ENCODE data around the gene CADM1.

CADM1 gene

DNA sequence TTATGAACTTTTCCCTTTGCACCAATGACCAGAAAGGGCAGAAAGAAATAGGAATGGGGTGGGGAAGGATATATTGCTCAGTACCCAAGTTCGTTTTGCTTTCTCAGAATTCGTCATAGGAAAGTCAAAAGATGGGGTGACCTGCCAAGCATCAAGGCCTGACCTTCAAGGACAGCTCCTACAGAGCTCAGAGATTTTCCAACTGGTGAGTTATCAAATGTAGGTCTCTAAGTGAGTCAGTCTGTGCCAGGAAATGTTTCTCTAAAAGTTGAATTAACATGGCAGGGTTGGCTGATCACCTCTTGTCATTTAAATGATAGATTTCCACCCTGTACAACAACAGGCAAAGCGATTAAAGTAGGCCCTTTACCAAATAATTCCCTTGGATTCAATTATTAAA, 307.2 kb downstream of the CADM1 start:
- no peak overlapping the region for H3K27ac ChIP-seq (ENCODE audit: low read length)
- H3K4me1 ChIP-seq (ENCODE audit: control insufficient read depth, insufficient read depth, low read length): peaks cover 4% of the 10 kb centered on the region
- H3K27me3 ChIP-seq (ENCODE audit: control insufficient read depth in 1 of 2, insufficient read depth in 2 of 2, low read length in 2 of 2): no peaks in the 10 kb centered on the region
- no peak overlapping the region for H3K9ac ChIP-seq (ENCODE audit: low read length in 2 of 2)
- H3K9me3 ChIP-seq (ENCODE audit: control insufficient read depth in 2 of 2, low read length in 2 of 2): no peaks in the 10 kb centered on the region
- no peaks in the 10 kb centered on the region for H3K36me3 ChIP-seq (ENCODE audit: control insufficient read depth in 2 of 2, insufficient read depth in 2 of 2, low read length in 2 of 2)
- H3K4me3 ChIP-seq (ENCODE audit: low read length in 2 of 2): no peak overlapping the region

DNA sequence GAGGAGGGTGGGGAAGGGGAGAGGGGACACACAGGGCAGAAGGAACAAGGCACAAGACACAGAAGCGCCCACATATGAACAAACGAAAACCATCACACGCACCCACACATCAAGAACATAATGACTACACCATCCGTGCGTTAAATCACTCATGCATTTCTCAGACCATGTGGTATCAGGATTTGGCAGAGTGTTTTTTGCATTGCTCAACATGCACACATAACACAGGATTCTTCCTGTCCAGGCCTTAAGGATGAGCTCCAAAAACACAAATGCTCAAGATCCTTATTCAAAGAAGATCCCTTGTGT, 309.5 kb downstream of the CADM1 start:
- peaks cover 4% of the 10 kb centered on the region for H3K4me1 ChIP-seq (ENCODE audit: control insufficient read depth, insufficient read depth, low read length)
- no peak overlapping the region for H3K27ac ChIP-seq (ENCODE audit: low read length)
- no peak overlapping the region for H3K9ac ChIP-seq (ENCODE audit: low read length in 2 of 2)
- no peaks in the 10 kb centered on the region for H3K27me3 ChIP-seq (ENCODE audit: control insufficient read depth in 1 of 2, insufficient read depth in 2 of 2, low read length in 2 of 2)
- H3K36me3 ChIP-seq (ENCODE audit: control insufficient read depth in 2 of 2, insufficient read depth in 2 of 2, low read length in 2 of 2): no peaks in the 10 kb centered on the region
- no peak overlapping the region for H3K4me3 ChIP-seq (ENCODE audit: low read length in 2 of 2)
- no peaks in the 10 kb centered on the region for H3K9me3 ChIP-seq (ENCODE audit: control insufficient read depth in 2 of 2, low read length in 2 of 2)

DNA sequence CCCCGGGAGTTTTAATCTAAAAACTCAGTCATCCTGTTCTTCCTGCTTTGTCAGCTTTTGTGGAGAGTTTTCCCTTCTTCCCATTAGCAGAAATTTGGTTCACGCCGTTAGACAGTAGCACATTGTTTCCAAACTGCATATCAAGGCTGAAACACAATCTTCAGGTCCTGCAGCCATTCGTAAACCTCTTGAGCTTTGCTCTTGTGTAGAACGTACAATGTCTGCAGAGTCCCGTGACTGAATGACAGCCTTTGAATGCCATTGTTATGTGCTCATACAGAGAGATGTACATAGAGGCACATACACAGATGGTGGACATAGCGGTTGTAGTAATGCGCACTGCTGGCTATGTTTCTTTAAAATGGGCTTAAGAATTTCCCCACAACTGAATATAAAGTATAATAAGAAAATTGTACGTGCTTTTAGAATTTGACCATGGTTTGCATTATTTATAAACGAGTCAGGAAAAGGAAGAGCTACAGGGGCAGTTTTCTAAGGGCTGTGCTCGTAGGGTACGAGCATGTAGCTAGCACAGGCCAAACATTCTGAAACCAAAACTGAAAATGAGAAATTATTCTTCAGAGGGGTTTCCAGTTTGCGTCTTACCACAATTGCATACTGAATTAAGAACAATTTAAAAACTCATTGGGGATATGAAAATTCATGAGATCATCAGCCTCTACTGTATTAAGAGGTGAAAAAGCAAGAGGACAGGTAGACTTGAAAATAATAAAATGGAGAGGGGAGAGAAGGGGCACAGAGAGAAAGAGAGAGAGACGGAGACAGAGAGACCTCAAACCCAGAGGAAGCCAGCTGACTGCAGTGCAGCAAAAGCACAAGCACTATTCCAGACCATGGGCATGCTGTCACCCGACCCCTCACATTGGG, 310.1 kb downstream of the CADM1 start:
- Histone ChIP-seq H3K9ac (ENCODE audit: low read length in 2 of 2) (no peak overlapping the region), H3K27me3 (ENCODE audit: control insufficient read depth in 1 of 2, insufficient read depth in 2 of 2, low read length in 2 of 2) (no peaks in the 10 kb centered on the region), H3K4me1 (ENCODE audit: control insufficient read depth, insufficient read depth, low read length) (no peaks in the 10 kb centered on the region), H3K9me3 (ENCODE audit: control insufficient read depth in 2 of 2, low read length in 2 of 2) (no peaks in the 10 kb centered on the region), H3K27ac (ENCODE audit: low read length) (no peak overlapping the region), H3K36me3 (ENCODE audit: control insufficient read depth in 2 of 2, insufficient read depth in 2 of 2, low read length in 2 of 2) (no peaks in the 10 kb centered on the region), H3K4me3 (ENCODE audit: low read length in 2 of 2) (no peak overlapping the region)

DNA sequence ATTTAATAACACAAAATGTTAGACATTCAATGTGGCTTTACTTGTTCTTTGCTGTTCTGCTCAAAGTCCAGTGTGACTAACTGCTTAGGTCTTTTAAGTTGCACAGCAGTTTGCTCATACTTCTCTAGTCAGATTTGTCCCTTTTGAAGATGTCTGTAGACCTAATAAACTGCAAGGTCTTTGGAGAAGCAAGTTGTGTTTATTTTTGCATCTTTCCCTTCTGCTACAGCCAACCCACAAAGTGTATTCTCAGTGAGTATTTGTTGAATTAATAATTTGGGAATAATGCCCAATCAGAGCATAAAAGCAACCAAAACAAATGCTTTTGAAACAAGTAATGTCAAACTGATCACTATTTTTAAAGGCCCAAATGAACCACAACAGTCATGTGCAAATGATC, 312.5 kb downstream of the CADM1 start:
- Histone ChIP-seq H3K4me3 (ENCODE audit: low read length in 2 of 2) (no peak overlapping the region), H3K9me3 (ENCODE audit: control insufficient read depth in 2 of 2, low read length in 2 of 2) (no peaks in the 10 kb centered on the region), H3K27ac (ENCODE audit: low read length) (no peak overlapping the region)

DNA sequence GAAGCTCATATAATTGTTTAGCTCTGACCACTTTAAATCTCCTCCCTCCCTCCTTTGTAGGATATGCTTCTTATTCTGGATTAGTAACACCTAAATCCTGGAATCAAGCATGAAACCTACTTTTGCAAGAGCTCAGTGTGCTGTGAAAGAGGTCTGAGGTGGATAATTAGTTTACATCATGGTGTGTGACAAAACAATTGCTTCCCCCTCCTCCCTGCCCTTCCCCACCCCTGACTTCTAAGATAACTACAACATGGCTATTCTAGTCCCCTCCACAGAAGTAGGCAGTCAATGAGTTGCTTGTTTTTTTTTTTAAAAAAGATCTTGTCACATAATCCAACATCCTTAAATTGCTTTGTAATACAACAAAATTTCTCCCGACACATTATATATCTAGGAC, 314.0 kb downstream of the CADM1 start:
- no peak overlapping the region for H3K27ac ChIP-seq (ENCODE audit: low read length)
- no peaks in the 10 kb centered on the region for H3K36me3 ChIP-seq (ENCODE audit: control insufficient read depth in 2 of 2, insufficient read depth in 2 of 2, low read length in 2 of 2)
- H3K9ac ChIP-seq (ENCODE audit: low read length in 2 of 2): no peak overlapping the region
- no peaks in the 10 kb centered on the region for H3K9me3 ChIP-seq (ENCODE audit: control insufficient read depth in 2 of 2, low read length in 2 of 2)
- no peaks in the 10 kb centered on the region for H3K4me1 ChIP-seq (ENCODE audit: control insufficient read depth, insufficient read depth, low read length)
- no peaks in the 10 kb centered on the region for H3K27me3 ChIP-seq (ENCODE audit: control insufficient read depth in 1 of 2, insufficient read depth in 2 of 2, low read length in 2 of 2)
- no peak overlapping the region for H3K4me3 ChIP-seq (ENCODE audit: low read length in 2 of 2)

More for the DNA sequence above, 312.5 kb downstream of the CADM1 start:
- H3K9ac ChIP-seq (ENCODE audit: low read length in 2 of 2): no peak overlapping the region
- no peaks in the 10 kb centered on the region for H3K27me3 ChIP-seq (ENCODE audit: control insufficient read depth in 1 of 2, insufficient read depth in 2 of 2, low read length in 2 of 2)
- H3K4me1 ChIP-seq (ENCODE audit: control insufficient read depth, insufficient read depth, low read length): no peaks in the 10 kb centered on the region
- H3K36me3 ChIP-seq (ENCODE audit: control insufficient read depth in 2 of 2, insufficient read depth in 2 of 2, low read length in 2 of 2): no peaks in the 10 kb centered on the region

DNA sequence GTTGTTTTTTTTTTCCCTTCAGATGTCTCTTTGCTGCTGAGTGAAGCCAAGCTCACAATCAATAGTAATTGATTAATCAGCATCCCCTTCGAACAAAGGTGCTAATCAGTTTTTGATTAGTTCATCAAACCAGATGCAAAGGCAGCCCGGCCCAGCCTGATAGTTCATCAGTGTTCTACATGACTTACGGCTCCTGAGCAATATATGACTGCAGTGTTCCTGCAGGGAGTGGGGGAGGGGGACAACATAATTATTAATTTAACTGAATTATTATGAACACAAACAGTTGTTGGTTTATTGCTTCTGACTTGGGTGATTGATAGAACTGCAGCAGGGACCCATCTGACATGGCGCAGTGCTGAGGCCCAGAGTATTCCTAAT, 315.3 kb downstream of the CADM1 start:
- Histone ChIP-seq H3K4me1 (ENCODE audit: control insufficient read depth, insufficient read depth, low read length) (no peaks in the 10 kb centered on the region), H3K9me3 (ENCODE audit: control insufficient read depth in 2 of 2, low read length in 2 of 2) (no peaks in the 10 kb centered on the region), H3K4me3 (ENCODE audit: low read length in 2 of 2) (no peak overlapping the region), H3K36me3 (ENCODE audit: control insufficient read depth in 2 of 2, insufficient read depth in 2 of 2, low read length in 2 of 2) (no peaks in the 10 kb centered on the region), H3K27me3 (ENCODE audit: control insufficient read depth in 1 of 2, insufficient read depth in 2 of 2, low read length in 2 of 2) (no peaks in the 10 kb centered on the region), H3K9ac (ENCODE audit: low read length in 2 of 2) (no peak overlapping the region), H3K27ac (ENCODE audit: low read length) (no peak overlapping the region)

DNA sequence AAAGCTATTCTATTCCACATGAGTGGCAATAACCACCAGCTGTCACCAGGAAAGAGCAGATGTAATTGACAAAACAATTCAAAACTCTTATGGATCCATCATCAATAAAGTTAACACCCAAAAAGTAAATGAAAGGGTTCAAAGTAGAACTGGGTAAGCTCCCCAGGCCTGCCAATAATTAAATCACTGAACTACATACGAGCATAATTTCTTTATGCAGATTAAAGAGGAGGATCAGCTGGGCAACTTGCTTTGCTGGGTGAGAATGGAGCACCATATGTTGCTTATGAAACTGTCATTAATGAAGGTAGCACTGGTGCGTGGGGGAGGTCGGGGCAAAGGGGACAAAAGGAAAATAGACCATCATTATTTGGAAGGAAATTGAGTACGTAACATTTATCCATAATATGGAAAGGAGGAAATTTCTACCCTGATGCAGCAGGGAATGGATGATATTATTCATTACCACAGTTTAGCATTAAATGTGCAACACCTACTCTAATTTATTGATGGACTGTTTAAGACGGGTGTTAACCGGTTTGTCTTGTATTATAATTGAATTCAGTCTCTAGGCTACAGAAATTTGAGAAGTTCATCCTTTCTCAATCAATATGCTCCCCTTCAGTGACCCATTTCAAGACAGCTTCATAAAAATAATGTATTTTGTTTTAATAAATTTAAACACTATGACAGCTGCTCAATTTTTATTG, 315.9 kb downstream of the CADM1 start:
- Histone ChIP-seq H3K4me1 (ENCODE audit: control insufficient read depth, insufficient read depth, low read length) (no peaks in the 10 kb centered on the region), H3K4me3 (ENCODE audit: low read length in 2 of 2) (no peak overlapping the region), H3K27ac (ENCODE audit: low read length) (no peak overlapping the region), H3K9me3 (ENCODE audit: control insufficient read depth in 2 of 2, low read length in 2 of 2) (no peaks in the 10 kb centered on the region), H3K27me3 (ENCODE audit: control insufficient read depth in 1 of 2, insufficient read depth in 2 of 2, low read length in 2 of 2) (no peaks in the 10 kb centered on the region), H3K9ac (ENCODE audit: low read length in 2 of 2) (no peak overlapping the region), H3K36me3 (ENCODE audit: control insufficient read depth in 2 of 2, insufficient read depth in 2 of 2, low read length in 2 of 2) (no peaks in the 10 kb centered on the region)

DNA sequence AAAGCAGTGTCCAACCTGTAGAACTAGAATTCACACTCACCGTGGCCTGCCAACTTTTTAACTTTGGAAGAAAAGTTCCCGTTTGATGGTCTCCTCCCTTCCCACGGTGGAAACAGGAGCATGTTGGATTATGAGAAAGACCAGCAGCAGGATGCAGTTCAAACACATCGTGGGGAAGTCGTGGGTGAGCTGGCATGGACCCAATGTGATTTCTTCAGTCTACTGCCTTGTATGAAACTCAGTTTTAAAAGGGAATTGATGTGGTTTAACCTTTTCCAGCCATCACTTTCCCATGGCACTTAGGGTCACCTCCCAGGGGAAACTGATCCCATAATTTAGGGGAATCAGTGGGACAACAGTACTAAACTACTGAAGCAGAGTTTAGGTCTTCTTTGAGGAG, 318.3 kb downstream of the CADM1 start:
- H3K36me3 ChIP-seq (ENCODE audit: control insufficient read depth in 2 of 2, insufficient read depth in 2 of 2, low read length in 2 of 2): no peaks in the 10 kb centered on the region
- H3K4me1 ChIP-seq (ENCODE audit: control insufficient read depth, insufficient read depth, low read length): no peaks in the 10 kb centered on the region
- no peak overlapping the region for H3K27ac ChIP-seq (ENCODE audit: low read length)
- no peaks in the 10 kb centered on the region for H3K27me3 ChIP-seq (ENCODE audit: control insufficient read depth in 1 of 2, insufficient read depth in 2 of 2, low read length in 2 of 2)
- no peaks in the 10 kb centered on the region for H3K9me3 ChIP-seq (ENCODE audit: control insufficient read depth in 2 of 2, low read length in 2 of 2)
- H3K9ac ChIP-seq (ENCODE audit: low read length in 2 of 2): no peak overlapping the region
- no peak overlapping the region for H3K4me3 ChIP-seq (ENCODE audit: low read length in 2 of 2)

DNA sequence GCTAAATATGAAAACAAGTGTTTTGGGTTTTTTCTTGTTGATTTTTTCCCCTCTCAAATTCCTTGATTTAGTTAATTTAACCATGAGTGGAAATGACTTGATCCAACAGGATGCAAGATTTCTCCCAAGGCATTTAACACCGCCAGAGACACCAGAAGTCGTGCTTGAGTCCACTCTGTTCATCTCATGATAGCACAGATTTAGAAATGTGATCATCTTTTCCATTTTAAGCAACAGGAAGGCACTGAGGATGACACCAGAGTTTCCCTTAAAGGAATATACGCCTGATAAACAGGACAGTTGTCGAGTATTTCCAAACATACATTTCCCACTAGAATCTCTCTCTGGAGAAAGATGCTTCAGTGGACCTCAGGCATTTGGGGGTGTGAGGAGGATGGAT, 318.7 kb downstream of the CADM1 start:
- Histone ChIP-seq H3K4me3 (ENCODE audit: low read length in 2 of 2) (no peak overlapping the region), H3K27ac (ENCODE audit: low read length) (no peak overlapping the region), H3K9ac (ENCODE audit: low read length in 2 of 2) (no peak overlapping the region), H3K4me1 (ENCODE audit: control insufficient read depth, insufficient read depth, low read length) (no peaks in the 10 kb centered on the region), H3K9me3 (ENCODE audit: control insufficient read depth in 2 of 2, low read length in 2 of 2) (no peaks in the 10 kb centered on the region), H3K36me3 (ENCODE audit: control insufficient read depth in 2 of 2, insufficient read depth in 2 of 2, low read length in 2 of 2) (no peaks in the 10 kb centered on the region), H3K27me3 (ENCODE audit: control insufficient read depth in 1 of 2, insufficient read depth in 2 of 2, low read length in 2 of 2) (no peaks in the 10 kb centered on the region)

DNA sequence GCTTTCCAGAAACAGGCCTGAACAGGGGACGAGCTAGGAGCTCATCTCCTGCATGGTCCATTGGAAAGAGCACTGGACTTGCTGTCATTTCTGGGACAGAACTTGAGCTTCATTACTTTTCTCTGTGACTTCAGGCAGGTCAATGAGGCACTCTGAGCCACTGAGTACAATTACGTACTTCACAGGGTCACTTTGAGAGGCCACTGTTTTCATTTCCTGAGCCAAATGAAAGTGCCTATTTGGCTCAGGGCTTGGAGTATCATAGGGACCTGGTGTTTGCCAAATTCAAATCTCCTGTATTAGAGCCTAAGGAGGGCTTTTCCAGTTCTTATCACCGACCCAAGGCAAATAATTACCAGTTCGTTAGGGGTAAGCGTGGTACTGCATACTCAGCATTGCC, 319.3 kb downstream of the CADM1 start:
- Histone ChIP-seq H3K4me1 (ENCODE audit: control insufficient read depth, insufficient read depth, low read length) (no peaks in the 10 kb centered on the region), H3K27me3 (ENCODE audit: control insufficient read depth in 1 of 2, insufficient read depth in 2 of 2, low read length in 2 of 2) (no peaks in the 10 kb centered on the region), H3K36me3 (ENCODE audit: control insufficient read depth in 2 of 2, insufficient read depth in 2 of 2, low read length in 2 of 2) (no peaks in the 10 kb centered on the region), H3K9ac (ENCODE audit: low read length in 2 of 2) (no peak overlapping the region), H3K27ac (ENCODE audit: low read length) (no peak overlapping the region), H3K9me3 (ENCODE audit: control insufficient read depth in 2 of 2, low read length in 2 of 2) (no peaks in the 10 kb centered on the region), H3K4me3 (ENCODE audit: low read length in 2 of 2) (no peak overlapping the region)

DNA sequence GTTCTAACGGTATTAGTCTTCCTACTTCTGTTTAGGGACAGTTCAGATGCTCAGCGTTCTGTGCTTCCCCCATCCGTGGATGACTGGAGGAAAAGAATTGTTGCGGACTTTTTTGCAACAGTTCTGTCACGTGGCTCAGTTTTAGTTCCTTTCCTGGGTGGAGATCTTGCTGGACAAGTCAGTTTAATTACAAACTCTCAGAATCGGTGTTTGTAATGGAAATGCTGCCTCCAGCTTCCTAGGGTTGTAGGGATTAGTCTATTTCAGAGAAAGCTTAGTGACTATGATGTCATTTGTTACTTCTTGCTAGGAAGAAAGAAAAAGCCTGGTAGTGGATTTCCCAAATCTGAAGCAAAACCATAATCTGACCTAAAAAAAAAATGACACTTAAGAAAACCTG, 320.4 kb downstream of the CADM1 start:
- no peaks in the 10 kb centered on the region for H3K9me3 ChIP-seq (ENCODE audit: control insufficient read depth in 2 of 2, low read length in 2 of 2)
- H3K9ac ChIP-seq (ENCODE audit: low read length in 2 of 2): no peak overlapping the region
- H3K27me3 ChIP-seq (ENCODE audit: control insufficient read depth in 1 of 2, insufficient read depth in 2 of 2, low read length in 2 of 2): no peaks in the 10 kb centered on the region
- H3K36me3 ChIP-seq (ENCODE audit: control insufficient read depth in 2 of 2, insufficient read depth in 2 of 2, low read length in 2 of 2): no peaks in the 10 kb centered on the region
- H3K27ac ChIP-seq (ENCODE audit: low read length): no peak overlapping the region
- no peaks in the 10 kb centered on the region for H3K4me1 ChIP-seq (ENCODE audit: control insufficient read depth, insufficient read depth, low read length)
- H3K4me3 ChIP-seq (ENCODE audit: low read length in 2 of 2): no peak overlapping the region
